ENCODE measurements around the gene CBFA2T2.

Gene CBFA2T2

DNA sequence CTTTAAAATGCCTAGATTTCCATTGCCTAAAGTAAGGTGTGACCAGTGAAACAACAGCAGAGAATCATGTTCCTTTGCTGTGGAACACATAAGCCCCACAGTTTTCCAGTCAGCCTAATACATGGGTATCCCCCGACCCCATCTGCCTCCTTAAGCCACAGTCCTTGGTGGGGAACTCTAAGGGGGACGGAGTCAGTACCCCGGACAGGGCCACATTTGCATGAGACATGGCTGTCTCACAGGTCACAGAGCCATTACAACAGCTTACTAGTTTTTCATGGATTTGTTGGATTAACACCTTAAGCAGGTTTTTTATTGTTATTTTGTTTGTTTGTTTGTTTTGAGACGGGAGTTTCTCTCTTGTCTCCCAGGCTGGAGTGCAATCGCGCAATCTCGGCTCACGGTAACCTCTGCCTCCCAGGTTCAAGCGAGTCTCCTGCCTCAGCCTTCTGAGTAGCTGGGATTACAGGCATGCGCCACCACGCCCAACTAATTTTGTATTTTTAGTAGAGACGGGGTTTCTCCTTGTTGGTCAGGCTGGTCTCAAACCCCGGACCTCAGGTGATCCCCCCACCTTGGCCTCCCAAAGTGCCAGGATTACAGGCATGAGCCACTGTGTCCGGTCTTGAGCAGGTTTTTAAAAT, 157.2 kb downstream of the CBFA2T2 start:
- TF ChIP-seq, protein P1, sequence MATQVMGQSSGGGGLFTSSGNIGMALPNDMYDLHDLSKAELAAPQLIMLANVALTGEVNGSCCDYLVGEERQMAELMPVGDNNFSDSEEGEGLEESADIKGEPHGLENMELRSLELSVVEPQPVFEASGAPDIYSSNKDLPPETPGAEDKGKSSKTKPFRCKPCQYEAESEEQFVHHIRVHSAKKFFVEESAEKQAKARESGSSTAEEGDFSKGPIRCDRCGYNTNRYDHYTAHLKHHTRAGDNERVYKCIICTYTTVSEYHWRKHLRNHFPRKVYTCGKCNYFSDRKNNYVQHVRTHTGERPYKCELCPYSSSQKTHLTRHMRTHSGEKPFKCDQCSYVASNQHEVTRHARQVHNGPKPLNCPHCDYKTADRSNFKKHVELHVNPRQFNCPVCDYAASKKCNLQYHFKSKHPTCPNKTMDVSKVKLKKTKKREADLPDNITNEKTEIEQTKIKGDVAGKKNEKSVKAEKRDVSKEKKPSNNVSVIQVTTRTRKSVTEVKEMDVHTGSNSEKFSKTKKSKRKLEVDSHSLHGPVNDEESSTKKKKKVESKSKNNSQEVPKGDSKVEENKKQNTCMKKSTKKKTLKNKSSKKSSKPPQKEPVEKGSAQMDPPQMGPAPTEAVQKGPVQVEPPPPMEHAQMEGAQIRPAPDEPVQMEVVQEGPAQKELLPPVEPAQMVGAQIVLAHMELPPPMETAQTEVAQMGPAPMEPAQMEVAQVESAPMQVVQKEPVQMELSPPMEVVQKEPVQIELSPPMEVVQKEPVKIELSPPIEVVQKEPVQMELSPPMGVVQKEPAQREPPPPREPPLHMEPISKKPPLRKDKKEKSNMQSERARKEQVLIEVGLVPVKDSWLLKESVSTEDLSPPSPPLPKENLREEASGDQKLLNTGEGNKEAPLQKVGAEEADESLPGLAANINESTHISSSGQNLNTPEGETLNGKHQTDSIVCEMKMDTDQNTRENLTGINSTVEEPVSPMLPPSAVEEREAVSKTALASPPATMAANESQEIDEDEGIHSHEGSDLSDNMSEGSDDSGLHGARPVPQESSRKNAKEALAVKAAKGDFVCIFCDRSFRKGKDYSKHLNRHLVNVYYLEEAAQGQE (IDR thresholded peaks at IDR 0.05; ENCODE audit: insufficient read depth in 1 of 2, low read depth in 2 of 2, low read length in 2 of 2) = peak; percentile 75 to 93

DNA sequence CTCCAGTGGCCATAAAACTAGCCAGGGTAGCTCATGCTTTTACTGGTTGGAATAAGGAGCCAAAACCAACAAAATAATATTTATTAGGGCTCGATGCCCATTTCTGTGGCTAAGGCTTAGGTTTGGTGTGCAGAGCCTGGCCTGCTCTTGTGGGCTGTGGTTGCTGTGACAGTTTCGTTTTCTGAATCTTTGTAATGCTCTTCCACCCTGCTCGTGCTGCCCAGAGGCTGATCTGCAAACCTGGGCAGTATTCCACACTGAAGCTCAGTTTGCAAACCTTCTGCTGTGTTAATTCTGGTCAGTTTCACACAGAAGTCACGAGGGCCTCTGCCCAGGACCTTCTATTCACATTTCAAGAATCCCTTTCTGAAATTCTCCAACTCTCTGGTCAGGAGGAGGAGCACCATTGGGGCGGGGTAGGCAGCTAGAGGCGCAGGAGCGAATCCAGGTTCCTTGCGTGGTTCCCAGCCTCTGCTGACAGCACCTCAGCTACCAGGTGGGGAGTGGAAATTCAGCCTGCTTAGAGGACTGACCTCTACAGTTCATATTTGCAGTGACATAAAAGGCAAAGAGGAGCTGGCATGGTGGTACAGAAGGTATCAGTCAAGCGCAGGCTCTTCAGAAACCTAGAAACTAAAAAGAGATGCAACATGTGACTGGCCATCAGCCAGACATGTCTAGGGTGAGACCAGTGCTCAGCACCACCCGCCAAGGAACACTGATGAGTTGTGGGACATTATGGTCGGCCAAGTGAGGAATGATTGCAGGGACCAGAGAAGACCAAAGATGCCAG, 157.9 kb downstream of the CBFA2T2 start:
- TF ChIP-seq POLR2AphosphoS5 (IDR thresholded peaks at IDR 0.05; ENCODE audit: low read depth, low read length) (no peak), FOXP2 (optimal IDR thresholded peaks at IDR 0.05; ENCODE audit: borderline replicate concordance, extremely low read depth, extremely low read length, insufficient read depth) (no peak), TAF1 (IDR thresholded peaks at IDR 0.05; ENCODE audit: borderline replicate concordance, insufficient read depth, low read length) (no peak), SIN3A (IDR thresholded peaks at IDR 0.05; ENCODE audit: borderline replicate concordance, insufficient read depth, low read length) (no peak)
- TF ChIP-seq, protein P1 (IDR thresholded peaks at IDR 0.05; ENCODE audit: insufficient read depth in 1 of 2, low read depth in 2 of 2, low read length in 2 of 2) = no peak

DNA sequence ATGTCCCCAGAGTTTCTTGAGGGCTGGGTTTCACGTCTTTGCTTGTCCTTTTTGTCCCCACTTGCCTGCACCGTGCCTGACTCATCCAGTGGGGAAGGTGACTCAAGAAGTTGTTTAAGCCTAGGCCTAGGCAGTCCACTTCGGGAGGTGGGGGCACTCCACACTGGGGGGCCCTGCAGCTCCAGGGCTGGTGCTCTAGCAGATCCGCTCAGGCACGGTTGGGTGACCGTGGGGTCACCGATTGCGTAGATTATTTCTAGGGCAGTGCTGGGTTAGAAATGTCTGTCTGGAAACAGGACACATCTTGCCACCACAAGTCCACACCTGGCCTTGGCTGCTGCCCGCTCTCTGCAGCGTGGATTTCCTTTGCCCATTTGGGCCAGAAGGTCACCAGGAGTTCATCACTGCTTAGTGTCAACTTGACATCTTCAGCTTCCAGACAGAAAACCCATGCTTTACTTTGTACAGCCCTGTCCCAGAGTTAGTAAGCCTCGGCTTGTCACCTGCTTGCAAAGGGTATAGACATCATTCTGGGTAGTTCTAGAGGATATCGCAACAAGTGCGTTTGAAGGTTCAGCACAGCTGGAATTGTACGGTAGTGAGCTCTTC, 158.6 kb downstream of the CBFA2T2 start:
- no peak for TF ChIP-seq SIN3A (IDR thresholded peaks at IDR 0.05; ENCODE audit: borderline replicate concordance, insufficient read depth, low read length)
- no peak for TF ChIP-seq FOXP2 (optimal IDR thresholded peaks at IDR 0.05; ENCODE audit: borderline replicate concordance, extremely low read depth, extremely low read length, insufficient read depth)
- TF ChIP-seq, protein P1 (IDR thresholded peaks at IDR 0.05; ENCODE audit: insufficient read depth in 1 of 2, low read depth in 2 of 2, low read length in 2 of 2) = no peak
- no peak for TF ChIP-seq TAF1 (IDR thresholded peaks at IDR 0.05; ENCODE audit: borderline replicate concordance, insufficient read depth, low read length)
- no peak for TF ChIP-seq POLR2AphosphoS5 (IDR thresholded peaks at IDR 0.05; ENCODE audit: low read depth, low read length)

DNA sequence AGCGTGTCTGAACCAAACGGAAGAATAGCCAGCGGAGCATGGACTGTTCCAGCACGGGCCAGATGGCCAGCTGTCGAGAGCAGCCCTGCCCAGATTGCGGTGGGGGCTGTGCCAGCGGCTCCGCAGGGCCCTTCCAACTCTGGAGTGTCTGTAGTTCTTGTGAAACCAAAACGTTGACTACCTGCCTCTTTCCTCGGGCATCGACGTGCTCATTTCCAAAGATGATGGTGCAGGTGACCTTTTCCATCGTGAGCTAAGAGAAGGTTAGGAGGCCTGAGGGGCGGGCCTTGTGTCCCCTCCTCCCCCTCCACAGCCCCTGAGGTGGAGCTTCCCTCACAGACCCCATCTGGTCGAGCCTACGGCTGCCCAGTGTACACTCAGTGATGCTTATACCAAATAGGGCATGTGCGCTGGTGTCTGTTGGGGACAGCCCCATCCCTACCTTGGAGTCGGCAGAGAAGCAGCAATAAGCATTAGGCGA, 159.3 kb downstream of the CBFA2T2 start:
- TF ChIP-seq TAF1 (IDR thresholded peaks at IDR 0.05; ENCODE audit: borderline replicate concordance, insufficient read depth, low read length) = no peak
- TF ChIP-seq FOXP2 (optimal IDR thresholded peaks at IDR 0.05; ENCODE audit: borderline replicate concordance, extremely low read depth, extremely low read length, insufficient read depth) = no peak
- TF ChIP-seq, protein P1 (IDR thresholded peaks at IDR 0.05; ENCODE audit: insufficient read depth in 1 of 2, low read depth in 2 of 2, low read length in 2 of 2) = no peak

All from PFSK-1 (cell line).